PC-3 (cell line): ENCODE results near the gene MYLK2. TPM values are rescaled to one million over a fixed set of nuclear protein-coding genes. Genes with fewer than 3 reads are reported as not detected.
A peak's percentile ranks its signal among the peaks of the same experiment; 100 is the strongest.

Source experiments
- ATAC-seq: fragments of 200-7000 bp; cut with Tn5 transposase; 2 replicates; pipeline ENCODE4 v1.9.1; 2020; ENCODE audit warnings: mild to moderate bottlenecking, moderate library complexity
- Bru-seq: library from RNA; stranded (reverse); fragments of 400-500 nt; gene quantifications from one replicate; lab custom pipeline; 2021; lab: Mats Ljungman, UMichigan
- BruChase-seq, 2 experiments: library from RNA; stranded (reverse); fragments of 400-500 nt; gene quantifications; one replicate each; lab custom pipeline; 2021; lab: Mats Ljungman, UMichigan
- BruUV-seq: library from RNA; stranded (reverse); fragments of 400-500 nt; replicated peaks from 2 replicates; lab custom pipeline; 2021; lab: Mats Ljungman, UMichigan
- CTCF ChIA-PET: fragments of 300-600 bp; sonication (Branson Sonifier 250); formaldehyde crosslinking; loops from one replicate; lab custom pipeline; 2022; ENCODE audit warnings: antibody characterized with exemption; lab: Charles Lee
- POLR2A ChIA-PET: fragments of 300-600 bp; sonication (Branson Sonifier 250); formaldehyde crosslinking; loops from one replicate; lab custom pipeline; 2022; ENCODE audit warnings: antibody characterized with exemption; ENCODE audit not compliant: unreplicated experiment; lab: Charles Lee
- DNase-seq: peaks from one replicate; pipeline ENCODE4 v3.0.0-alpha.2; 2015
- H2AFZ ChIP-seq: fragments of 300-600 bp; sonication (generic); 2 replicates; pipeline ENCODE4 v1.6.0; 2016; ENCODE audit warnings: antibody characterized with exemption, low read length
- H3F3A ChIP-seq: fragments of 300-600 bp; sonication (generic); one replicate; pipeline ENCODE4 v1.6.0; 2017; ENCODE audit warnings: antibody characterized with exemption, low read length, control low read depth, mild to moderate bottlenecking; ENCODE audit not compliant: unreplicated experiment
- H3K27ac ChIP-seq: fragments of 300-600 bp; sonication (generic); 2 replicates; pipeline ENCODE4 v1.5.1; 2016; ENCODE audit warnings: mild to moderate bottlenecking, low read length
- H3K27me3 ChIP-seq: fragments of 300-600 bp; sonication (generic); 2 replicates; pipeline ENCODE4 v1.6.1; 2016; ENCODE audit warnings: low read length, mixed read lengths
- H3K36me3 ChIP-seq: fragments of 300-600 bp; sonication (generic); 2 replicates; pipeline ENCODE4 v1.6.1; 2016; ENCODE audit warnings: low read depth, mixed run types, low read length, mixed read lengths
- H3K4me1 ChIP-seq: fragments of 300-600 bp; sonication (generic); 2 replicates; pipeline ENCODE4 v1.5.1; 2016; ENCODE audit warnings: low read length; ENCODE audit not compliant: insufficient read depth
- H3K4me2 ChIP-seq: fragments of 300-600 bp; sonication (generic); 2 replicates; pipeline ENCODE4 v1.6.0; 2016; ENCODE audit warnings: low read length
- H3K4me3 ChIP-seq: fragments of 300-600 bp; sonication (generic); 2 replicates; pipeline ENCODE4 v1.5.1; 2016; ENCODE audit warnings: mild to moderate bottlenecking, low read length, mixed read lengths
- H3K79me2 ChIP-seq: fragments of 300-600 bp; sonication (generic); 2 replicates; pipeline ENCODE4 v1.6.1; 2017; ENCODE audit warnings: low read length, mixed read lengths
- H3K9ac ChIP-seq: fragments of 300-600 bp; sonication (generic); 2 replicates; pipeline ENCODE4 v1.6.0; 2016; ENCODE audit warnings: mild to moderate bottlenecking, low read length
- H3K9me2 ChIP-seq: fragments of 300-600 bp; sonication (generic); replicated peaks from 2 replicates; pipeline ENCODE4 v1.6.1; 2016; ENCODE audit warnings: mixed run types, low read length, mixed read lengths
- H3K9me3 ChIP-seq: fragments of 300-600 bp; sonication (generic); 2 replicates; pipeline ENCODE4 v1.6.1; 2016; ENCODE audit warnings: low read length, mixed read lengths
- H4K20me1 ChIP-seq: fragments of 300-600 bp; sonication (generic); 2 replicates; pipeline ENCODE4 v1.6.1; 2016; ENCODE audit warnings: low read length, mixed read lengths
- CTCF ChIP-seq: fragments of 300-600 bp; sonication (generic); conservative IDR thresholded peaks from 2 replicates; pipeline ENCODE4 v1.5.1; 2017; ENCODE audit warnings: antibody characterized with exemption, low read depth, mild to moderate bottlenecking, low read length
- EZH2 ChIP-seq: fragments of 300-600 bp; sonication (generic); IDR thresholded peaks from one replicate; pipeline ENCODE4 v1.6.1; 2017; ENCODE audit warnings: antibody characterized with exemption, mild to moderate bottlenecking, low read length; ENCODE audit not compliant: unreplicated experiment
- EZH2phosphoT487 ChIP-seq: fragments of 300-600 bp; sonication (generic); IDR thresholded peaks from 2 replicates; pipeline ENCODE4 v1.6.1; 2018; ENCODE audit warnings: mild to moderate bottlenecking, antibody characterized with exemption, low read length, borderline replicate concordance
- intact Hi-C: fragments of 100-400 bp; cut with micrococcal nuclease; formaldehyde crosslinking; loops from 2 replicates; pipeline ENCODE4 v1.9.0; 2023
- long read RNA-seq: library from polyadenylated mRNA; unstranded; transcript quantifications from one replicate; pipeline ENCODE4 v2.0.0, GENCODE V29; 2021; ENCODE audit not compliant: unreplicated experiment
- total RNA-seq: library from RNA; depleted of rRNA; stranded (reverse); fragments of >200 nt; gene quantifications from 2 replicates; pipeline ENCODE4 v1.2.3, GENCODE V29; 2014; rRNA removed

Gene MYLK2
- total RNA-seq (1.7 TPM in 2 replicates), Bru-seq, nascent RNA (percentile 33 among the genes with signal in this experiment), BruChase-seq, experiment 1, labeled RNA remaining after a 6-hour chase (percentile 58 among the genes with signal in this experiment), BruChase-seq, experiment 2, labeled RNA remaining after a 2-hour chase (percentile 42 among the genes with signal in this experiment)
- long read RNA-seq = 0 reads

GRCh38 chr20:31819083-31819784 is at the start of gene MYLK2:
MYLK2 (plus strand) TSS chr20:31819356; CDS start chr20:31819581, 225 bp downstream.
- no TSS peak for BruUV-seq

GRCh38 chr20:31769681-31770080 is 49.5 kb upstream of the MYLK2 start:
- BruUV-seq = no TSS peak
- H3K79me2 ChIP-seq = peaks cover 24% of the 10 kb centered on the region
- POLR2A ChIA-PET = no interaction called here

More at GRCh38 chr20:31819083-31819784, at the start of gene MYLK2:
- Histone ChIP-seq H3K9me3 (no peaks in the 10 kb centered on the region), H3K4me3 (no peak within 1 kb of the TSS), H3K4me2 (no peak within 1 kb of the TSS), H3K9me2 (no peaks in the 10 kb centered on the region), H3K36me3 (no peaks in the 10 kb centered on the region), H2AFZ (no peak within 1 kb of the TSS), H4K20me1 (no peaks in the 10 kb centered on the region), H3K79me2 (no peaks in the 10 kb centered on the region), H3F3A (no peaks in the 10 kb centered on the region), H3K4me1 (no peaks in the 10 kb centered on the region), H3K27me3 (no peaks in the 10 kb centered on the region), H3K9ac (no peak within 1 kb of the TSS), H3K27ac (no peak within 1 kb of the TSS)
- no peak for ATAC-seq
- CTCF ChIA-PET = no interaction called here
- TF ChIP-seq CTCF (no peak), EZH2phosphoT487 (no peak), EZH2 (no peak)
- no peak for DNase-seq
- intact Hi-C loops = no loop called here
- POLR2A ChIA-PET = no interaction called here

More at GRCh38 chr20:31769681-31770080, 49.5 kb upstream of the MYLK2 start:
- Histone ChIP-seq H3K36me3 (peaks cover 60% of the 10 kb centered on the region), H3K4me3 (no peak overlapping the region), H3K9me3 (no peaks in the 10 kb centered on the region), H3F3A (no peaks in the 10 kb centered on the region), H2AFZ (no peak overlapping the region), H3K9me2 (no peaks in the 10 kb centered on the region), H3K4me2 (no peak overlapping the region), H3K4me1 (no peaks in the 10 kb centered on the region), H3K9ac (no peak overlapping the region), H3K27ac (no peak overlapping the region), H4K20me1 (0 out of 2 replicates have a peak, but pooled peaks cover 8% of the 10 kb centered on the region), H3K27me3 (no peaks in the 10 kb centered on the region)
- CTCF ChIA-PET = no interaction called here
- TF ChIP-seq EZH2 (no peak), EZH2phosphoT487 (no peak), CTCF (no peak)
- DNase-seq (no peak), ATAC-seq (no peak)
- intact Hi-C loops = no loop called here
